ENCODE measurements around the gene PAIP2.
A peak's percentile ranks its signal among the peaks of the same experiment; 100 is the strongest.
"Not testable (repeated sequence)": the region's sequence is repeated elsewhere in the genome, so short reads cannot be mapped to it uniquely, and the experiment has no call there.

The PAIP2 gene

DNA sequence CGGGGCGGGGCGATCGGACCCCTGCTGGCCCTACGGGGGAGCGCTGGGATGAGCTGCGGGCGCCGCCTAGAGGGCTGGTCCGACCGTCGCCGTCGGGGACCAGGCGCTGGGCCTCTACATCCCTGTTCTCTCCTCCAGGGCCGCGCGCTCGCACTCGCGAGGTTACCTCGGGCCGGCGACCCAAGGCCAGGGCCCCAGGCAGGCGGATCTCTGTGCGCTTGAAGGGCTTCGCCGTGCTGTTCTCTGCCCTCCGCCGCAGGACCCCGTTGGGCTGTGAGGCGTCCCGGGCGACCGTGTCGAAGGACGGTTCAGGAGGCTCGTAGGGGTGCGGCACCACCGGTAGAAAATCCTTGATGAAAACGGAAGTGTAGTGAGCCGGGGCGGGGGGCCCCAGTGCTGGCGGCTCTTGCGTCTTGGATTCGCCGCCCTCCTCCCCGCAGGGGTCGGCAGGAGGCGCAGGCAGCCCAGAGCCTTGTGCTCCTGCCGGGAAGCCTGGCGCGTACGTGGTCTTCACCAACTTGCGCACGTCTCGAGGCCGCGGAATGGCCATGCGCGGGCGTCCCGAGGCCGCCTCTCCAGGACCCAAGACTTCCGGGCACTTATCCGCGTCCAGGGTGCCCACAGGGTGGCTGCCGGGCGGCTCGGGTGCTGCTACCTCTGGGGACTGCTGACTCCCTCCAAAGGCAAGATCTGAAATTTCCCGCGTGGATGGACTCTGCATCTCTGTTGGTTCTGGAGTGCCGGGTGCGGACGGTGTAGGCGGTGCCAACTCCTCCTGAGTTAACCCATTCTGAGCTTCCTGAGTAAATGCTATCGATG lies 51.2 kb downstream of the PAIP2 start:
- DNase-seq (ENCODE audit: low spot score): peak; percentile 92

DNA sequence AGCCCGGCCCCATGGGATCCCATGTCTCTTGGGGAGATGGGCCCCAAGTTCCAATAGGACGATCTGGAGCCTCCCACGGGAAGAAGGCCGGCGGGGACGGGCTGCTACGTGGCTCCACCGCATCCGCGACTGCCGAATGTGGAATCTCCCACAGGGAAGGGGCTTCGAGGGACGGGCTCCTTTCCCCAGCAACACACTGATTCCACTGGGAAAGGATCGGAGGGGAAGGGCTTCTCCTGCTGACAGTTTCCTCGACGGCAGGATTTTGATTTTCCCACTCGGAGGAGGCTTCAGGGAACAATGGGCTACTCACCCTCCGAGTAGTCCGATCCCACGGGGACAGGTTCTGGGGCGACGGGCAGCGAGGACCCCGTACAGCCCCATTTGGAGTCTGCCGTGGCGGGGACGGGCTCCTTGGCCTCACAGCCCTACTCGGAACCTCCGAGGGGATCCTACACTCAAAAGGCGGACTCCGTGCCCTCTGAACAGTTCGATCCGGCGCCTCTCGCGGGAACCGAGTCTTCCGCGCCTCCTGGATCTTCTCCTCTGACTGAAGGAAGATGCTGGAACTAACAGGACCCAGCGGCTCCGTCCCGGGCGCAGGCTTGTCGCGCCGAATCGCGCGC lies 52.0 kb downstream of the PAIP2 start:
- no peak for DNase-seq (ENCODE audit: low spot score)

DNA sequence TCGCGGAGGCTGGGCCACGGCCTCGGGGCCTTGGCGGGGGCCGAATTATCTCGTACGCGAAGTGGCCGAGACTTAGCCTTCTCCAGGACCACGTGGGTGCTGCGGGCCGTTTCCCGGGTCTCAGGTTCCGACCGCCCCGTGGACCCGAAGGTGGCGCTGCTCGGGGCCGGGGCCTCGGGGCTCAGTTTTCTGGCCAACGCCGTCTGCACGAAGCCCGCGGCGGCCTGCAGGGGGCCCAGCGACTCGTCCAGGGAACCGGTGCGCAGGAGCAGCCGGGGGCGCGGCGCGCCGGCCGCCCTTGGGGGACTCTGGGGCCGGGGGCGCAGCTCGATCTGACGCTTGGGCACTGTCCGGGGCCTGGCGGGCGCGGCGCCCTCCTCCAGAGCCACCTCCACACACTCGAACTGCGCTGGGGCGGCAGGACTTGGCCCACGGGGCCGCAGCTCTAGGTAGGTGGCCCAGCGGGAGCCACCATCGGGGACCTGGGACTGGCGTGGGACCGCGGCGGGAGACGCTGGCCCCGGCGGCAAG lies 52.5 kb downstream of the PAIP2 start:
- DNase-seq (ENCODE audit: low spot score): peak; percentile 76

DNA sequence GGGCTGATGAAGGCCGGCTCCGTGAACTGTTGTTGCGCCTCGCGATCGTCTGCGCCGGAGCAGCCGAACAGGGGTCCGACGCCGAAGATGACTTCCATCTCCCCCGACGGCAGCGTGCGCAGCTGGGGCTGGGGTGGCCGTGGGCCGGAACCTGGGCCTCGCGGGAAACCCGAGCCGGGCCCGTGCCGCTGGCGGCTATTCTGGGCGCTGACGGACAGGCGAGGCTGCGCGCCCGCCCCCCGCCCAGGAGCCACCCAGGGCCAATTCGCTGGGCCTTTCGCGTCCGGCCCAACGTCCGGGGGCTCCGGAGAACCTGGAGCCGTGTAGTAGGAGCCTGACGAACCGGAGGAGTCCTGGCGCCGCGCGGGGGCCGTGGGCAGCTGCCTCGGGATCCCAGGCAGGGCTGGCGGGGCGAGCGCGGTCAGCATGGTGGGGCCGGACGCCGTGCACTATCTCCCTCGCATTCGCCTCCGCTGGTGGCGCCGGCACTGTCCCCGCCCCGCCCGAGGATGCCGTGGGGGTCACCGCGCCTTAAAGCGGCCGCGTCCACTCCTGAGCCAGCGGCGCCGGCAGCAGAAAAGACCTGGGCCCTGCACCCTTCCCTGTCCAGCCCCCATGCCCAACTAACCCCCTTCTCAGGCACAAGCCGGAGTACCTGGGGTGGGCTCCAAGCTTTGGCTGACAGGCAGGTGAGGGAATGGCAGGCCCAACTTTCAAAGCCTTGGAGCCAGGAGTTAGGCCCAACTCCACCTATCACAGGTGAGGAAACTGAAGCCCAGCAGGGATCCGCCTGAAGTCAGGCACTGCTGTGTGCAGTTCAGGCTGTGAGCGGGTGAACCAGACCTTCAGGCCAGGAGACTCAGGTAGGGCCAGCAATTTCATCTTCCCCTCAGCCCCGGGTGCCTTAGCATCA lies 53.3 kb downstream of the PAIP2 start, which contains the start of gene PROB1:
PROB1 (minus strand) TSS at position 451 of the 913 bp plus-strand sequence; CDS start at position 428, 23 bp downstream.
- no peak for DNase-seq (ENCODE audit: low spot score)

DNA sequence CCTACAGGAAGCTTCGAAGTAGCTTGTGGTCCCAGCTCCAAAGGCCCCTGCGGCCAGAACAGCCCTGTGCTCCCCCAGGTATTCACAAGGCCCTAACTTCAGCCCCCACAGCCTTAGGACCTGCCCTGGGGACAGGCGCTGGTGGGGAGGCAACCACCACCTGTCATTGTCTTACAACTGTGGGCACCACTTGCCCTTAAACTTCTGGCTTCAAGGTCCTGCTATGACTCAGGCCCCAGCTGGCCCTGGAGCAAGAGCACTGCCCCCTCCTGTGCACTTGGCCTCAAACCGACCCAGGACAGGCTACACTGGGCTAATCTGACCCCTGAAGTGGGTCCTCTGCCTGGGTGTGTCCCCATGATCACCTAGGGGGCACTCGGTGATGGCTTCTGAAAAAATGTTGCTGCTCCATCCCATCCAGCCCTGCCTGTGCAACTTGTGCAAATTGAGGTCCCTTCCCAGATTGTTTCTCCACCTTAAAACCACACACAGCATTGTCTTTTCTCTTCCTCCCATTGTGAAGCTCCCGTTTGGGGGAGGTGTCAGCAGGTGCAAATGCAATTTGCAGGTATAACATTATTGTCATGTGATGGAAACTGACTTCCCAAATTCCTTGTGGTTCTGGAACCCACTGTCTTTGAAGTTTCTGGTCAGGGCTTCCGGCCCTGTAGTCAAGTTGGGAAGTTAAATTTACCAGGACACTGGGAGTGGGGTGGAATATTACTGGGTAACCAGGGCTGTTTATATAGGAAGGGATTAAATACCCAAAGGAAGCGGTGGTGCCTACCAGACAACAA lies 54.4 kb downstream of the PAIP2 start:
- DNase-seq (ENCODE audit: low spot score): no peak

DNA sequence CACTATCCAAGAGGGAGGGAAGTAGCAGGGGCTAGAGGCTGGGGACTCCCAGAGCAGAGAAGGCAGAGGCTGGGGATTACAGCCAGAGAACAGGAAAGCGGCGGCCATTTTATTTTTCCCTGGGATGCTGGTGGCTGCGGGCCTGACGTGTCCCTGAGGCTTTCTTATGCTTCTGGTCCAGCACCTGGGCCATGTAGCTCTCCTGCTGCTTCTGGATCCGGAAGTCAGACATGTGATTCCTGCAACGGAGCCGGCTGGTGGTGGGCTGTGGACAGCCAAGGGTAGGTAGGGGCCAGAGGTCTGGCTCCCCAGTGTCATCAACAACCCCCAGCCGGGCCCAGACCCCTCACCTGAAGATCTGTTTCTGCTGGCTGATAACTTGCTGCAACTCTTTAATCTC lies 55.0 kb downstream of the PAIP2 start:
- no peak for DNase-seq (ENCODE audit: low spot score)

DNA sequence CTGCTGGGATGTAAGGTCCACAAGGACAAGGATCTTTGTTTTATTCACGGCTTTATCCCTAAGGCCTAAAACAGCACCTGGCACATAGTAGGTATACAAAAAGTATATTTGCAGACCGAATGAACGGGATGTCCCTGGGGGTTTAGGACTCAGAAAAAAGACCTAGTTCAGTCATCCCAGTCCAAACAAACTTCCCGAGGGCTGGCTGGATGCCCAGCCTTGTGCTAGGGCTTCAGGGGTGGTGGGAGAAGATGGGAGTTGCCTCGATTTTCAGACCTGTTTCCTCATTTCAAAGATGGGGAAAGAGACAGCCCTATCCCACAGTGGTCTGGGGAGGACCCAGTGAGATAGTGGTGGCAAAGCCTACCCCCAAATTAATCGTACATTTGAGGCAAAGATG lies 56.3 kb downstream of the PAIP2 start:
- DNase-seq (ENCODE audit: low spot score): no peak

DNA sequence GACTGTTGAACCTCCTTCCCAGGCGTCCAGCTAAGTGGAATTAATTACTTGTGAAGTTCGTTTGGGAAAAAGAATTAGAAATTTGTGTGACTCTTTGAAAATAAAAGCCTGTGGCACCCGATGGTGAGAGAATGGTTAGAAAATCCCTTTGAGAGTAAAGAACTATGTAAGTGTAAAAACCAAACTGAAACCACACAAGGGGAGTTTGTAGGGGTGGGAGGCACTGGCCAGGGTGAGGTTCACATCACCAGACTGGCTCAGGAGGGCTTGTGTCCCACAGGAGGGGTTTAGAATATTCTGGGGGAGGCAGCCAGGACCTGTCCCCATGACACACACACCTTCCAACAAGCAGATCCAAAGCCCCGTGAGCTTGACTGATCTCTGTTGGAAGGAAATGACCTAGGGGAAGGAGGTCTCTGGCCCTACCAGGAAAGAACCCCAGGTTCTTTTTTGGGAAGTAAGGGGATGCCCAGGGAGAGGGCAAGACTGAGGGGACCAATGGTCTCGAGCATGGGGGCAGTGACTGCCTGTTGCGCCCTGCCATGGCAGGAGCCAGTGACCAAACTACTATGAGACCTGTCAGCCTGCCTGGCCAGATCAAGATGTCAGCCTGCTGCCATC lies 58.0 kb downstream of the PAIP2 start:
- no peak for DNase-seq (ENCODE audit: low spot score)

DNA sequence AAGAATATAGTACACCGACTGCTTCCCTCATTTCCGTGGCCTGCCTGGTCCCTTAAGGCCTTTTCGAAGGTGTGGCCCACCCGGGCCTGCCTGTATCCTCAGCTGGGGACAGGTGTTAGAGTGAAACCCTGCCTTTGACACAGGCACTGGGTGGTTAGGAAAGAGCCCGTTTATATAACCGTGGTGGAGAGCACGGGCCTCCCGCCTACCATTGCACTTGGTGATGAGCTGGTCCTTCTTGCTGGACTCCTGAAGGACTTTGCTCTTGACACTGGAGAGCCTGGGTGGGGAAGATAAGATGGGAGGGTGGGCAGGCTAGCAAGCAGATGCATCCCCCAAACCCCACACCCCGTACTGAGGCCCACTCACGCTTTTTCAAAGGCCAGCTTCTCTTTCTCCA lies 59.9 kb downstream of the PAIP2 start:
- no peak for DNase-seq (ENCODE audit: low spot score)

DNA sequence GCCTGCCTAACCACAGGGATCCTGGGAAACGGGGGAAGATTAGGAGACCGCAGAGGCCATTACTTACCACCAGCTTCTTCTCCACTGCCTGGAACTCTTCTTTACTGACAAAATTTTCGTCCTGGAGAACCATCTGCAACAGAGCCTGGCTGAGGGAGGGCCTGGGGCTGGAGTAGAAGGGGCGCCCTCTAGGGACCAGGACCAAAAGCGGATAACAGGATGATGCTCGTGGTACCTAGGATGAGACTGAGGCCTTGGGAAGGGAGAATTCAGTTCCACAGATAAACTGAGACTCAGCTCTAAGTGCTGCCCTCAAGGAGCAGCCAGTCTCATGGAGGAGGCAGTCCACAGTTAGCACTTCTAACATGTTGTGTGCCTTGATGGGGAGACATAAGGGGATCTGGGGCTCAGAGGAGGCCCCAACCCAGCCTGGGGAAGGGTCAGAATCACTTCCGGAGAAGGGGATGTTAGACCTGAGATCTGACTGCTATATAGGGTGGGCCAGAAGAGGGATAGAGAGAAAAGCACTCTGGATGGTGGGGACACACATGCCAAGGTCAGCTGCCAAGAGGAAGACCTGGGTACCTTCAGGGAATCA lies 61.0 kb downstream of the PAIP2 start:
- DNase-seq (ENCODE audit: low spot score): peak; percentile 76

DNA sequence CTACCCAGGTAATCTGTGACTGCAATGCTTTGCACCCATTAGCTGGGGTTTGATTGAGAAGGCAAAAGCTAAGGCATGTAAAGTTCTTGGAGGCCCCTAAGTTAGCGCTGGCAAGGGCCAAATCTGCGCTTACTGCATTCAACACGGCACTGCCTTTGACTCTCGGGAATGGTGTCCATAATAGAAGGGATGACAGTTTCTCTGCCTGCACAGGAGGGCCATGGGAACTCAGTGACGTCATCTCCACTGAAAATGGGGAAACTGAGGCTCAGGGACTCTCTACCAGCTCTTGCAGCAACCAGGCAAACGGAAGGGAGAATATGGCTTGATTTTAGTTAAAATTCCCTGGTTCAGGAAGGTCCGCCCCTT lies 61.7 kb downstream of the PAIP2 start:
- no peak for DNase-seq (ENCODE audit: low spot score)

DNA sequence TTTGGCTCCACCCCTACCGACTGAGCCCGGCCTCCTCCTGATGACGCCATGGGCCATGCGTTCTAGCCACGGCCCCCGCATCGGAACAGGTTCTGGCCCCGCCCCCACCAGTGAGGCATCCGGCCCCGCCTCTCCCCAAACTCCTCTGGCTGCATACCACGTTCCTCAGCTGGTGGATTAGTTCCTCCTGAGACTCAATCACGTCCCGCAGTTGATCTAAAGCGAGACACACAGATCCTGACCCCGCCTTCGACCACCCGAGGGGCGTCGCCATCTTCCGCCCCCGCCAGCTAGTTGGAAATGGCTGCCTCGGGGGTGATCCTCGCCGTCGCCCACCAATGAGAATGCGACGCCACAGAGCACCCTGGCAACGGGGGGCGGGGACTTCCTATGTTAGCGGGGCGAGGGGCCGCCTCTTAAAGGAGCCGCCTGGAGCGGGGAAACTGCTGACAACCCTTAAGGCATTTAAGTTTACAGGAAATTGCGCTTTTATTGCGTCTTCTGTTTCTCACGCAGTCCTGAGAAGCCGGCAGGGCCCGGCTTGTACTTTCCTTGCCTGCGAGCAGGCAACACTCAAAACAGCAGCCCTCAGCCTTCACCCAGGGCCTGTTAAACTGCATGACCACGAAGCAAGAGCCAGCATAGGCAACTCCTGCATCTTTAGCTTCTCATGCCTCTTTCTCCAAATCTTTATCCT lies 62.3 kb downstream of the PAIP2 start, which contains the start of gene SPATA24:
SPATA24 (minus strand) TSS at position 303 of the 697 bp plus-strand sequence; CDS start at position 274, 29 bp downstream.
- peak; percentile 99 for DNase-seq (ENCODE audit: low spot score)

DNA sequence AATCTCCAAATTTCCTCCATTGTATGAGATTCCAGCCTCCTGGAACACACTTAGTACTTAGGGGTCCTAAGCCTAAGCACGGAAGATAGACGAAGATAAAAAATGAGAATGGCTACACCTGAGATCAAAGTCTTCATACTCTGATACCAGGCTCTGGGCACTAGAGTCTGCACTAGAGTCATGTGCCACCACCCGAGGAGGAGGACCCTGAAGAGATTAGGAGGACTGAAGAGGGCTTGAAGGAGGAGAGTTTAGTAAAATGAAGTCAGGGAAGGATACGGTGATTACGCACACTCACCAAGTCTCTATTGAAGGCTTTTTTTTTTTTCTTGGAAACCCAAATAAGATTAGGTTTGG lies 62.8 kb downstream of the PAIP2 start:
- DNase-seq (ENCODE audit: low spot score): no peak

DNA sequence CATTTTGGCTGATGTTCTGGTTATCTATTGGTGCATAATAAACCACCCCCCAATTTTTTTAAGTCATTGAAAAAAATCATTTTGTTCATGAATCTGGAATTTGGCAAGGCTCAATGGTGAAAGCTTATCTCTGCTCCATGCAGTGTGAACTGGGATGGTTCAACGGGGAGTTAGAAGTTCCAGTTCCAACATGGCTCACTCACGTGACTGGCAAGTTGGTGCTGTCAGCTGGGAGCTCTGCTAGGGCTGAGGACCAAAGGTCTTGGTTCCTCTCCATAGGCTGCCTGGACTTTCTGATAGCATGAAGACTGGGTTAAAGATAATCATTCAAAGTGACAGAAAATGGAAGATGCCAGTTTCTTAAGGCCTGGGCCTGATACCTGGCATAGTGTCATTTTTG lies 65.3 kb downstream of the PAIP2 start:
- DNase-seq (ENCODE audit: low spot score): no peak

DNA sequence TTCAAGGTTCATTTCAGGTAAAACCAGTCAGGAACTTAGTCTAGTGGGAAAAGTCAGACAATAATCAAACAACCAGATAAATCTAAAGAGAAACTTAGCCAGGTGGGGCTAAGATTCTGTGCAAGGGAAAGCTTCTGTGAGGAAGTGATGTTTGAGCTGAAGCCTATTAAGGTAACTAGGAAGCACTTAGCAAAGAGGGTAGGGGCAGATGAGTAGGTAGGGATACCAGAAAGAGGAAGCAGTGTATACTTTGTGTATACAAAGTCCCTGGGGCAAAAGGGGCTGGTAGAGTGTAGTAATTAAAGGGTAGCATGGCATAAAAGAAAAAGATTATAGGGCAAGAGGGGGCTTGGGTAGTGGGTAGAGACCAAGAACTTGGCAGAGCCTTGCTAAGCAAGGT lies 65.9 kb downstream of the PAIP2 start:
- no peak for DNase-seq (ENCODE audit: low spot score)

DNA sequence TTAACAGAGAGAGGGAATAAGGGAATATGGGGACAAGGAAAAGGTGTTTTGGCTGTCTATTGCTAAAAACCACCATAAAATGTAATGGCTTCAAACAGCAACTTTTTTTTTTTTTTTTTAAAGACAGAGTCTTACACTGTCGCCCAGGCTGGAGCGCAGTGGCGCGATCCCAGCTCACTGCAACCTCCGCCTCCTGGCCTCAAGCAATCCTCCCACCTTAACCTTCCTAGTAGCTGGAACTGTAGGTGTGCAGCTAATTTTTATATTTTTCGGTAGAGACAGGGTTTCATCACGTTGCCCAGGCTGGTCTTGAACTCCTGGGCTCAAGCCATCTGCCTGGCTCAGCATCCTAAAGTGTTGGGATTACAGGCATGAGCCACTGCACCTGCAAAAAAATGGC lies 66.5 kb downstream of the PAIP2 start:
- DNase-seq (ENCODE audit: low spot score): no peak

DNA sequence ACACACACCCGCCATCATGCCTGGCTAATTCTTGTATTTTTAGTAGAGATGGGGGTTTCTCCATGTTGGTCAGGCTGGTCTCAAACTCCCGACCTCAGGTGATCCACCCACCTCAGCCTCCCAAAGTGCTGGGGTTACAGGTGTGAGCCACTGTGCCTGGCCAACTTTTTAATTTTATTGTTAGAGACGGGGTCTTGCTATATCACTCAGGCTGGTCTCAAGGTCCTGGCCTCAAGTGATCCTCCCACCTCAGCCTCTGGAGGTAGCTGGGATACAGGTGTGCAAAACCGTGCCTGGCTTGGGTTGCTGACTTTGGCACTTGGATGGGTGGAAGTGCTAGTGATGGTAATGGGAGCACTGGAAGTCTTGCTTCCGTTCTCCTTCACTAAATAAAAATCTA lies 67.5 kb downstream of the PAIP2 start:
- DNase-seq (ENCODE audit: low spot score): not testable (repeated sequence)

DNA sequence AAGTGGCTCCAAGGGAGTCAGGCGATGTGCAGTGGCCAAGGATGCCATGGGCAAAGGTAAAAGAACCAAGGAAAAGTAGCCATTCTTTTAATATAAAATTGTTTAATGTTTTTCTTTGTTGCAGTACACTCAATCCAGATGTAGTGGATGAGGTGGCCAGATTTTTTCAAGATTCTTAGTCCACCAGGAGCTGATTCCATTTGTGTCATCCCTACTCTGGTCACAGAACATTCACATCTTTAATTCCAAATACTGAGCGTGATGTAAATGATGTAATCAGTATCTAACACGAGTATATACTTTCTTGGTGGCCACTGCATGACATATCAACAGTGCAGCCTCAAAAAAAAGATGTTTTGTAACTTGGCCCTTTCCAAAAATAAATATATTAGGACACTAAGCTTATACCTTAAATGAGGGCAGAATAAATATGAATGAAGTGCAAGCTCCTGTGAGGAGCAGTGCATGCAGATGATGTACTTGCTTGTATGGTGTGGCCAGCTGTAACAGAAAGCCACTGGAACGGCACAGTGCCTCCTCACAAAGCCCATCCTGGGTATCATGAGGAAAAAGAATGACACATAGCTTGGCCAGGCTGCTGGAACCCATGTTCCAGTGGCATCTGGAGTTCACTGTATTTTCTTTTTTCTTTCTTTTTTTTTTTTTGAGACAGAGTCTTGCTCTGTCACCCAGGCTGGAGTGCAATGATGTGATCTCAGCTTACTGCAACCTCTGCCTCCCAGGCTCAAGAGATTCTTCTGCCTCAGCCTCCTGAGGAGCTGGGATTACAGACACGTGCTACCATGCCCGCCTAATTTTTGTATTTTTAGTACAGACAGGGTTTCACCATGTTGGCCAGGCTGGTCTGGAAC lies 68.7 kb downstream of the PAIP2 start:
- no peak for DNase-seq (ENCODE audit: low spot score)

Data from iPS-NIHi11 (cell line).